Kidney epithelial cell (primary cell): Measurements from ENCODE around the gene GRM4. TPM values are rescaled to one million over a fixed set of nuclear protein-coding genes. Genes with fewer than 3 reads are reported as not detected.

Source experiments
- DNase-seq: peaks from one replicate; pipeline ENCODE4 v3.0.0-alpha.2; 2010; ENCODE audit warnings: low read depth
- H3K27me3 ChIP-seq: 2 replicates; pipeline ENCODE4 v1.6.0; 2011; ENCODE audit warnings: low read length; ENCODE audit not compliant: control insufficient read depth, insufficient read depth
- H3K36me3 ChIP-seq: 2 replicates; pipeline ENCODE4 v1.5.1; 2011; ENCODE audit warnings: low read length; ENCODE audit not compliant: control insufficient read depth, insufficient read depth
- H3K4me3 ChIP-seq: 2 replicates; pipeline ENCODE4 v1.5.1; 2011; ENCODE audit warnings: low read depth, mild to moderate bottlenecking, control low read depth, low read length
- total RNA-seq: library from RNA; depleted of rRNA; stranded (reverse); fragments of >200 nt; gene quantifications from 2 replicates; pipeline ENCODE4 v1.2.3, GENCODE V29; 2015
- TF ChIP-seq, protein P1 (sequence below): IDR thresholded peaks from 2 replicates; pipeline ENCODE4 v1.5.1; 2011; ENCODE audit warnings: mild to moderate bottlenecking, moderate library complexity, low read length, control low read depth, inconsistent platforms; ENCODE audit not compliant: insufficient read depth, poor library complexity, severe bottlenecking

GRM4 gene
- total RNA-seq, 1 donor from 2014 or later = not detected

- TF ChIP-seq, protein P1, sequence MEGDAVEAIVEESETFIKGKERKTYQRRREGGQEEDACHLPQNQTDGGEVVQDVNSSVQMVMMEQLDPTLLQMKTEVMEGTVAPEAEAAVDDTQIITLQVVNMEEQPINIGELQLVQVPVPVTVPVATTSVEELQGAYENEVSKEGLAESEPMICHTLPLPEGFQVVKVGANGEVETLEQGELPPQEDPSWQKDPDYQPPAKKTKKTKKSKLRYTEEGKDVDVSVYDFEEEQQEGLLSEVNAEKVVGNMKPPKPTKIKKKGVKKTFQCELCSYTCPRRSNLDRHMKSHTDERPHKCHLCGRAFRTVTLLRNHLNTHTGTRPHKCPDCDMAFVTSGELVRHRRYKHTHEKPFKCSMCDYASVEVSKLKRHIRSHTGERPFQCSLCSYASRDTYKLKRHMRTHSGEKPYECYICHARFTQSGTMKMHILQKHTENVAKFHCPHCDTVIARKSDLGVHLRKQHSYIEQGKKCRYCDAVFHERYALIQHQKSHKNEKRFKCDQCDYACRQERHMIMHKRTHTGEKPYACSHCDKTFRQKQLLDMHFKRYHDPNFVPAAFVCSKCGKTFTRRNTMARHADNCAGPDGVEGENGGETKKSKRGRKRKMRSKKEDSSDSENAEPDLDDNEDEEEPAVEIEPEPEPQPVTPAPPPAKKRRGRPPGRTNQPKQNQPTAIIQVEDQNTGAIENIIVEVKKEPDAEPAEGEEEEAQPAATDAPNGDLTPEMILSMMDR = no peak
- peaks cover 21% of the 10 kb centered on the region for H3K27me3 ChIP-seq
- no peaks in the 10 kb centered on the region for H3K36me3 ChIP-seq
- H3K4me3 ChIP-seq = no peak overlapping the region
- no peak for DNase-seq
Observed at GRCh38 chr6:34102099-34102656, 43.7 kb downstream of the GRM4 start.

DNA sequence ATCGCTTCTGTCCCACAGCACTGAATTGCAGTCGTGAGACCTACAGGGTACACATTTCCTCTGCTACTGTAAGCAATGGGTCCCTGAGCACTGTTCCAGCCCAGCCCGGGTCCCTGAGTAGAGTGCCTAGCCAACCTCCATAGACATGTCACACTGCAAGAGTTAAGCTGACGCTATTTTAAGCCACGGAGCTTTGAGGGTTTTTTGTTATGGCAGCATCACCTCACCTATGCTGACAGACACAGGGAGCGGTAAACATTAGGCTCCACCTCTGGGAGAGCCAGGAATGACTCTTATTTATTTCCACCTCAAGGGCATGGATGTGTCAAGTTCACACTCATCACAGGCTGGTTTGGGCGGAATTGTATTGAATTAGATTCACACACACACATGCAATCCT is 45.1 kb downstream of the GRM4 start:
- Histone ChIP-seq H3K4me3 (no peak overlapping the region), H3K36me3 (no peaks in the 10 kb centered on the region), H3K27me3 (peaks cover 24% of the 10 kb centered on the region)
- TF ChIP-seq, protein P1 = no peak
- no peak for DNase-seq

DNA sequence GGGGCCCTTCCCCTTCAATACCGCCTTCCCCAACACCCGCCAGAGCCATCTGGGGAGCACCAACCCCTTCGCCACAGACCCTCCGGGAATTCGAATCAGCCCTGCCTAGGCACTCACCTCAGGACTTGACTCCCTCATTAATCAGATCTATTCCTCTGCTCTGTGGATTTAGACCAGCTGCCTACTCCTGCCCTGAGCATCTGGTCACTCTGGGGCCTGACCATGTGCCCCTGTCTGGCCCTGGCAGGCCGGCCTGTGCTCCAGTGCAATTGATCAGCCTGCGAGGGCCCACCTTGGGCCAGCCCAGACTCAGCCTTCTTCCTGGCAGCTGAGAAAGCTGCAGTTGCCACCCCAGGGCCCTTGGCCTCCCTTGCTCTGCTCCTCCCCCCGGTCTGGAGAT is 46.0 kb downstream of the GRM4 start:
- DNase-seq = no peak
- TF ChIP-seq, protein P1 = no peak
- peaks cover 28% of the 10 kb centered on the region for H3K27me3 ChIP-seq

GRCh38 chr6:34098045-34098936 is 47.6 kb downstream of the GRM4 start:
- H3K27me3 ChIP-seq = peaks cover 33% of the 10 kb centered on the region
- DNase-seq = no peak

More for the DNA sequence above, 46.0 kb downstream of the GRM4 start:
- Histone ChIP-seq H3K36me3 (no peaks in the 10 kb centered on the region), H3K4me3 (no peak overlapping the region)

DNA sequence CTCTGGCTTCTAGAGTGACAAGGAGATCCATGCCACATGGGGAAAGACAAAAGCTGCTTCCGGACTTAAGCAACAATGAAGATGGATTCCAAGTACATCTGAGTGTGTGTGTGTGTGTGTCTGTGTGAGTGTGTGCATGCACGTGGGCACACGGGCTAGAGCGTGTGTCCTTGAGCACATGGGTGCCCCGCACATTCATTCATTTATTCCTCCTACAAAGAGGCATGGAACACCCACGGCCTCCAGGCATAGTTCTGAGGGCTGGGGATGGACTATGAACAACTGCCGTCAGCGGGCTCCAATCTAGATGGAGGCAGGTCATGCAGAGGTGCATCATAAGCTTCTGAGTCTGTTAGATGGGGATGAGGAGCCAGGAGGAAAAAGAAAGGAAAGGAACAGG is 49.1 kb downstream of the GRM4 start:
- TF ChIP-seq, protein P1 = no peak
- peaks cover 34% of the 10 kb centered on the region for H3K27me3 ChIP-seq
- H3K36me3 ChIP-seq = no peaks in the 10 kb centered on the region
- DNase-seq = no peak
- H3K4me3 ChIP-seq = no peak overlapping the region

More at GRCh38 chr6:34098045-34098936, 47.6 kb downstream of the GRM4 start:
- no peak overlapping the region for H3K4me3 ChIP-seq
- TF ChIP-seq, protein P1 = no peak
- H3K36me3 ChIP-seq = no peaks in the 10 kb centered on the region
